COR-L47 (cell line): Measurements from ENCODE around the gene JMJD1C.
A peak's percentile ranks its signal among the peaks of the same experiment; 100 is the strongest.

Experiments used
- DNase-seq: peaks from one replicate; lab custom pipeline; 2025; lab: John Stamatoyannopoulos, UW

Gene JMJD1C

GRCh38 chr10:63133821-63134557, 331.8 kb downstream of the JMJD1C start:
- DNase-seq, result no peak

GRCh38 chr10:63133056-63133820, 332.5 kb downstream of the JMJD1C start, which contains the start of gene NRBF2:
Gene NRBF2, plus strand, starts transcription at chr10:63133328. Its CDS starts 143 bp downstream, at chr10:63133471.
- peak; percentile 100 for DNase-seq

- no peak for DNase-seq
Observed at GRCh38 chr10:63132651-63133055, 333.1 kb downstream of the JMJD1C start.

GRCh38 chr10:63129888-63130287, 335.9 kb downstream of the JMJD1C start:
- DNase-seq, result no peak

GRCh38 chr10:63128443-63128842, 337.3 kb downstream of the JMJD1C start:
- DNase-seq, result no peak

- no peak for DNase-seq
Observed at GRCh38 chr10:63125459-63125858, 340.3 kb downstream of the JMJD1C start.

- DNase-seq, result no peak
Observed at GRCh38 chr10:63123727-63124362, 341.9 kb downstream of the JMJD1C start.

GRCh38 chr10:63120554-63120953, 345.2 kb downstream of the JMJD1C start:
- no peak for DNase-seq

GRCh38 chr10:63119041-63119440, 346.7 kb downstream of the JMJD1C start:
- DNase-seq, result no peak
